ENCODE results near the gene TEDC1.

- TF ChIP-seq, protein P1, sequence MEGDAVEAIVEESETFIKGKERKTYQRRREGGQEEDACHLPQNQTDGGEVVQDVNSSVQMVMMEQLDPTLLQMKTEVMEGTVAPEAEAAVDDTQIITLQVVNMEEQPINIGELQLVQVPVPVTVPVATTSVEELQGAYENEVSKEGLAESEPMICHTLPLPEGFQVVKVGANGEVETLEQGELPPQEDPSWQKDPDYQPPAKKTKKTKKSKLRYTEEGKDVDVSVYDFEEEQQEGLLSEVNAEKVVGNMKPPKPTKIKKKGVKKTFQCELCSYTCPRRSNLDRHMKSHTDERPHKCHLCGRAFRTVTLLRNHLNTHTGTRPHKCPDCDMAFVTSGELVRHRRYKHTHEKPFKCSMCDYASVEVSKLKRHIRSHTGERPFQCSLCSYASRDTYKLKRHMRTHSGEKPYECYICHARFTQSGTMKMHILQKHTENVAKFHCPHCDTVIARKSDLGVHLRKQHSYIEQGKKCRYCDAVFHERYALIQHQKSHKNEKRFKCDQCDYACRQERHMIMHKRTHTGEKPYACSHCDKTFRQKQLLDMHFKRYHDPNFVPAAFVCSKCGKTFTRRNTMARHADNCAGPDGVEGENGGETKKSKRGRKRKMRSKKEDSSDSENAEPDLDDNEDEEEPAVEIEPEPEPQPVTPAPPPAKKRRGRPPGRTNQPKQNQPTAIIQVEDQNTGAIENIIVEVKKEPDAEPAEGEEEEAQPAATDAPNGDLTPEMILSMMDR (conservative IDR thresholded peaks at IDR 0.05 in 1 of 2, IDR thresholded peaks at IDR 0.05 in 1 of 2; ENCODE audit: extremely low read depth in 1 of 2, insufficient read depth in 1 of 2, low read depth in 1 of 2, low read length in 2 of 2) = no peak
- no peak for TF ChIP-seq EZH2 (IDR thresholded peaks at IDR 0.05; ENCODE audit: borderline replicate concordance, low read length)
These were observed 26.1 kb downstream of the TEDC1 start for GRCh38 chr14:105517096-105517495.

Measured in mammary epithelial cell (primary cell).